Dermis microvascular lymphatic vessel endothelial cell (primary cell): ENCODE results near the gene C19orf85. TPM values are rescaled to one million over a fixed set of nuclear protein-coding genes. Genes with fewer than 3 reads are reported as not detected.

Experiments
- total RNA-seq: library from RNA; depleted of rRNA; stranded (reverse); fragments of >200 nt; gene quantifications from 2 replicates; pipeline ENCODE4 v1.2.1, GENCODE V29; 2014

C19orf85 gene
- total RNA-seq, 1 donor from 2014 or later = not detected

Other genes with a start within 250 kb of the C19orf85 start
- gene TMEM86B, start 236.0 kb downstream of the C19orf85 start, total RNA-seq = 0.26 and 0.89 TPM in 2 replicates
- 19.9 and 34.9 TPM in 2 replicates for gene PPP6R1, start 205.7 kb downstream of the C19orf85 start, total RNA-seq
- gene HSPBP1, start 184.6 kb downstream of the C19orf85 start, total RNA-seq = 19.9 and 26.8 TPM in 2 replicates
- 0.39 and 1.3 TPM in 2 replicates for gene BRSK1, start 180.8 kb downstream of the C19orf85 start, total RNA-seq
- gene TMEM150B, start 139.4 kb downstream of the C19orf85 start, total RNA-seq = not detected in 2 replicates
- 3.2 and 4.6 TPM in 2 replicates for gene KMT5C, start 124.9 kb downstream of the C19orf85 start, total RNA-seq
- gene COX6B2, start 110.0 kb downstream of the C19orf85 start, total RNA-seq = not detected in 2 replicates
- not detected in 2 replicates for gene GARIN5B, start 101.5 kb downstream of the C19orf85 start, total RNA-seq
- gene IL11, start 94.3 kb downstream of the C19orf85 start, total RNA-seq = under 0.01 and 0.13 TPM in 2 replicates
- gene TMEM190, start 87.9 kb downstream of the C19orf85 start, total RNA-seq = not detected in 2 replicates
- gene TMEM238, start 80.5 kb downstream of the C19orf85 start, total RNA-seq = 0.26 and 0.63 TPM in 2 replicates
- gene RPL28, start 78.8 kb downstream of the C19orf85 start, total RNA-seq = 126 and 262 TPM in 2 replicates
- 40.6 and 54.6 TPM in 2 replicates for gene UBE2S, start 57.0 kb downstream of the C19orf85 start, total RNA-seq
- not detected in 2 replicates for gene SHISA7, start 21.5 kb downstream of the C19orf85 start, total RNA-seq
- gene ISOC2, start 3.1 kb downstream of the C19orf85 start, total RNA-seq = 61.0 and 75.9 TPM in 2 replicates
- gene ZNF628, start 11.9 kb upstream of the C19orf85 start, total RNA-seq = 0.77 and 2.1 TPM in 2 replicates
- 8.9 and 9.1 TPM in 2 replicates for gene NAT14, start 20.4 kb upstream of the C19orf85 start, total RNA-seq
- gene SSC5D, start 23.7 kb upstream of the C19orf85 start, total RNA-seq = under 0.01 and 0.13 TPM in 2 replicates
- not detected in 2 replicates for gene SBK2, start 72.4 kb upstream of the C19orf85 start, total RNA-seq
- gene SBK3, start 80.8 kb upstream of the C19orf85 start, total RNA-seq = 0.13 and 0.26 TPM in 2 replicates
- gene ZNF579, start 116.1 kb upstream of the C19orf85 start, total RNA-seq = 1.9 and 3.5 TPM in 2 replicates
- gene FIZ1, start 134.8 kb upstream of the C19orf85 start, total RNA-seq = 2.6 and 3.3 TPM in 2 replicates
- 6.9 and 11.9 TPM in 2 replicates for gene ZNF524, start 135.5 kb upstream of the C19orf85 start, total RNA-seq
- 0.39 and 1.5 TPM in 2 replicates for gene ZNF865, start 140.9 kb upstream of the C19orf85 start, total RNA-seq
- gene ZNF784, start 159.8 kb upstream of the C19orf85 start, total RNA-seq = 3.3 and 4.9 TPM in 2 replicates
- gene ZNF580, start 176.3 kb upstream of the C19orf85 start, total RNA-seq = 1.0 and 3.0 TPM in 2 replicates
- gene ZNF581, start 178.9 kb upstream of the C19orf85 start, total RNA-seq = 20.0 and 25.8 TPM in 2 replicates
- 4.6 and 9.5 TPM in 2 replicates for gene CCDC106, start 183.5 kb upstream of the C19orf85 start, total RNA-seq
- 84.0 and 95.8 TPM in 2 replicates for gene U2AF2, start 190.3 kb upstream of the C19orf85 start, total RNA-seq
- gene EPN1, start 210.5 kb upstream of the C19orf85 start, total RNA-seq = 25.0 and 59.2 TPM in 2 replicates